K562 (cell line): Measurements from ENCODE around the gene KATNB1. TPM values are rescaled to one million over a fixed set of nuclear protein-coding genes. Genes with fewer than 3 reads are reported as not detected.

Source experiments
- ATAC-seq: fragments of 200-7000 bp; cut with Tn5 transposase; 3 replicates; pipeline ENCODE4 v1.9.1; 2020; ENCODE audit warnings: moderate library complexity
- BruUV-seq: library from RNA; stranded (reverse); fragments of 400-500 nt; replicated peaks from 2 replicates; lab custom pipeline; 2021; lab: Mats Ljungman, UMichigan
- CTCF ChIA-PET: fragments of 300-600 bp; formaldehyde crosslinking; extraction: SDS; loops from one replicate; lab custom pipeline; 2021; ENCODE audit warnings: low intra/inter-chr PET ratio; lab: Yijun Ruan, JAX
- POLR2A ChIA-PET: fragments of 300-600, 350-650 bp; sonication (Branson Sonifier 250); formaldehyde crosslinking; extraction: SDS; loops from one replicate; lab custom pipeline; 2021; ENCODE audit warnings: antibody characterized with exemption, inconsistent platforms; lab: Yijun Ruan, JAX
- DNase-seq, 4 experiments: peaks; one replicate each; pipeline versions ENCODE4 v3.0.0 to v3.0.0-alpha.2; 2011 to 2018; ENCODE audit warnings: low spot score in 3 of 4, mixed read lengths in 3 of 4; ENCODE audit errors: extremely low read depth in 1 of 4
- FAIRE-seq: peaks from 2 replicates; lab custom pipeline; 2011; peaks lifted over from hg19 to GRCh38; lab: Jason Lieb, UNC
- H2AFZ ChIP-seq: 2 replicates; pipeline ENCODE4 v1.6.0; 2011; ENCODE audit warnings: low read depth, low read length, control low read depth, inconsistent platforms
- H3K27ac ChIP-seq: fragments of 200-600 bp; 3 replicates; pipeline ENCODE4 v1.8.0; 2011; ENCODE audit warnings: low read depth, mild to moderate bottlenecking, control low read depth, inconsistent platforms, low read length, moderate library complexity, mixed read lengths; ENCODE audit errors: extremely low read depth
- H3K27me3 ChIP-seq, 2 experiments: fragments of 300-600 bp in 1 of 2; 2 replicates in 1 of 2; 3 replicates in 1 of 2; pipeline versions ENCODE4 v1.6.0 to v1.8.0; 2011; ENCODE audit warnings: inconsistent platforms in 2 of 2, low read length in 2 of 2, mild to moderate bottlenecking in 1 of 2, mixed read lengths in 1 of 2, moderate library complexity in 1 of 2; ENCODE audit not compliant: control insufficient read depth in 2 of 2, insufficient read depth in 2 of 2
- H3K36me3 ChIP-seq: fragments of 300-600 bp; 3 replicates; pipeline ENCODE4 v1.8.0; 2011; ENCODE audit warnings: mild to moderate bottlenecking, low read length, inconsistent platforms; ENCODE audit not compliant: control insufficient read depth, insufficient read depth
- H3K4me1 ChIP-seq, 2 experiments: fragments of 200-600 bp in 1 of 2; replicated peaks in 1 of 2; 2 replicates in 1 of 2; 3 replicates in 1 of 2; pipeline versions ENCODE4 v1.5.1 to v1.8.0; 2011; ENCODE audit warnings: inconsistent platforms in 2 of 2, low read length in 2 of 2, mild to moderate bottlenecking in 1 of 2, mixed read lengths in 1 of 2, moderate library complexity in 1 of 2; ENCODE audit not compliant: control insufficient read depth in 2 of 2, insufficient read depth in 2 of 2
- H3K4me2 ChIP-seq: 2 replicates; pipeline ENCODE4 v1.6.1; 2011; ENCODE audit warnings: low read length, control low read depth, inconsistent platforms, mixed read lengths; ENCODE audit not compliant: insufficient read depth
- H3K4me3 ChIP-seq: fragments of 200-600 bp; sonication (generic), shearing (Covaris generic); 2 replicates; pipeline ENCODE4 v1.5.1; 2016; ENCODE audit warnings: control low read depth, inconsistent platforms
- H3K79me2 ChIP-seq: fragments of 200-600 bp; 3 replicates; pipeline ENCODE4 v1.8.0; 2011; ENCODE audit warnings: low read length, inconsistent platforms; ENCODE audit not compliant: control insufficient read depth, insufficient read depth
- H3K9ac ChIP-seq, 2 experiments: 2 replicates each; pipeline versions ENCODE4 v1.6.0 to v1.6.1; 2011; ENCODE audit warnings: low read depth in 2 of 2, low read length in 2 of 2, control low read depth in 1 of 2, inconsistent platforms in 1 of 2, mild to moderate bottlenecking in 1 of 2, mixed read lengths in 1 of 2; ENCODE audit not compliant: insufficient read depth in 1 of 2
- H3K9me1 ChIP-seq: one replicate; pipeline ENCODE4 v1.6.0; 2011; ENCODE audit warnings: inconsistent platforms, mild to moderate bottlenecking, low read length, moderate library complexity; ENCODE audit not compliant: control insufficient read depth, insufficient read depth
- H3K9me3 ChIP-seq: replicated peaks from 2 replicates; pipeline ENCODE4 v1.5.1; 2011; ENCODE audit warnings: low read depth, low read length, inconsistent platforms; ENCODE audit not compliant: control insufficient read depth, insufficient read depth
- H4K20me1 ChIP-seq: replicated peaks from 2 replicates; pipeline ENCODE4 v1.6.1; 2011; ENCODE audit warnings: low read length, inconsistent platforms, mixed read lengths; ENCODE audit not compliant: control insufficient read depth, insufficient read depth
- CEBPG ChIP-seq, 3 experiments: fragments of 200-800 bp in 1 of 3; sonication (Bioruptor generic) in 1 of 3; sonication (generic) in 1 of 3; formaldehyde crosslinking in 1 of 3; IDR thresholded peaks in 2 of 3; conservative IDR thresholded peaks in 1 of 3; 2 replicates each; pipeline versions ENCODE4 v1.6.1 to v1.8.0; 2016 to 2022; ENCODE audit warnings: missing compliant biosample characterization in 2 of 3, missing genetic modification characterization in 2 of 3, mild to moderate bottlenecking in 1 of 3, missing genetic modification reagents in 1 of 3
- ELK3 ChIP-seq: fragments of 450-650 bp; formaldehyde crosslinking; IDR thresholded peaks from 2 replicates; pipeline ENCODE4 v1.4.0; 2020; ENCODE audit warnings: mild to moderate bottlenecking
- GTF2E2 ChIP-seq: fragments of 200-800 bp; sonication (Bioruptor generic); IDR thresholded peaks from 2 replicates; pipeline ENCODE4 v1.6.1; 2016; ENCODE audit warnings: missing genetic modification characterization, missing compliant biosample characterization
- HLTF ChIP-seq: fragments of 450-650 bp; IDR thresholded peaks from 2 replicates; pipeline ENCODE4 v1.6.1; 2016
- JUN ChIP-seq, 2 experiments: sonication (generic) in 1 of 2; formaldehyde crosslinking in 1 of 2; IDR thresholded peaks; 2 replicates each; pipeline versions ENCODE4 v1.6.1 to v1.8.0; 2012 to 2022; ENCODE audit warnings: borderline replicate concordance in 2 of 2, mild to moderate bottlenecking in 2 of 2, improper control_type of control experiment in 1 of 2, low read depth in 1 of 2, low read length in 1 of 2, missing genetic modification reagents in 1 of 2
- KDM1A ChIP-seq, 2 experiments: fragments of 450-650 bp; IDR thresholded peaks; 2 replicates each; pipeline ENCODE4 v1.6.1; 2016; ENCODE audit warnings: mild to moderate bottlenecking in 2 of 2
- POLR2G ChIP-seq: fragments of 200-400 bp; formaldehyde crosslinking; IDR thresholded peaks from 2 replicates; pipeline ENCODE4 v1.6.1; 2017; ENCODE audit warnings: low read depth, mild to moderate bottlenecking, antibody characterized with exemption, low read length, moderate library complexity
- RBFOX2 ChIP-seq: fragments of 200-400 bp; formaldehyde crosslinking; IDR thresholded peaks from 2 replicates; pipeline ENCODE4 v1.6.1; 2017; ENCODE audit warnings: low read depth, mild to moderate bottlenecking, low read length, moderate library complexity
- SIRT6 ChIP-seq: IDR thresholded peaks from one replicate; pipeline ENCODE4 v1.6.1; 2012; ENCODE audit warnings: low read depth, mild to moderate bottlenecking, control low read depth, inconsistent platforms, low read length, moderate library complexity
- ZFP30 ChIP-seq: fragments of 250-450 bp; sonication (Bioruptor Pico); IDR thresholded peaks from 2 replicates; pipeline ENCODE4 v1.8.0; 2022; ENCODE audit warnings: moderate library complexity, mild to moderate bottlenecking, inconsistent platforms, borderline replicate concordance
- ZNF212 ChIP-seq: fragments of 450-650 bp; formaldehyde crosslinking; IDR thresholded peaks from 2 replicates; pipeline ENCODE4 v1.4.0; 2020; ENCODE audit warnings: mild to moderate bottlenecking
- WGBS: fragments of 100-300 bp; shearing (Covaris generic); methylation state at CpG from one replicate; pipeline ENCODE4 v1.1.6; 2016; ENCODE audit warnings: low coverage, mixed read lengths; ENCODE audit not compliant: insufficient coverage; ENCODE audit errors: missing lambda C conversion rate; 5-methylcytosine and 5-hydroxymethylcytosine counted together
- in situ Hi-C: fragments of 300-500 bp; cut with MboI; formaldehyde crosslinking; loops from 4 replicates; pipeline ENCODE4 v1.15.0; 2018; ENCODE audit warnings: inconsistent platforms, mixed read lengths
- intact Hi-C: fragments of 100-400 bp; cut with micrococcal nuclease; formaldehyde crosslinking; loops from 2 replicates; pipeline ENCODE4 v1.14.2; 2022
- polyA plus RNA-seq, 8 experiments: library from polyadenylated mRNA; depleted of rRNA in 4 of 8; stranded (reverse) in 5 of 8; unstranded in 3 of 8; fragments of >200 nt; fragmentation: Nextera tagmentation in 2 of 8; fragmentation: Illumina TruSeq in 1 of 8; extraction: Ambion mirVana in 2 of 8; extraction: Trizol in 1 of 8; gene quantifications; 2 replicates each; pipeline versions ENCODE4 v1.2.1 to v1.2.3, GENCODE V29; 2011 to 2014; ENCODE audit warnings: inconsistent platforms in 1 of 8, missing spikeins in 1 of 8
- total RNA-seq, 7 experiments: library from RNA; depleted of rRNA in 6 of 7; stranded (reverse); fragments of >200 nt in 6 of 7; fragmentation: Illumina TruSeq in 2 of 7; extraction: Trizol in 2 of 7; gene quantifications; 2 replicates each; pipeline versions ENCODE4 v1.2.1 to v1.2.3, GENCODE V29; 2011 to 2021; ENCODE audit warnings: low replicate concordance in 1 of 7
- TF ChIP-seq, protein P1 (sequence below): sonication (generic); formaldehyde crosslinking; IDR thresholded peaks from 2 replicates; pipeline ENCODE4 v1.8.1; 2023; ENCODE audit warnings: missing genetic modification reagents, mild to moderate bottlenecking, borderline replicate concordance

The KATNB1 gene
- total and polyA plus RNA-seq, 9 of the 15 experiments (the other 6 are each of a cell fraction or from before 2014, with no cell fraction given) = 1.2 to 52.6 (median 21.9) TPM

DNA sequence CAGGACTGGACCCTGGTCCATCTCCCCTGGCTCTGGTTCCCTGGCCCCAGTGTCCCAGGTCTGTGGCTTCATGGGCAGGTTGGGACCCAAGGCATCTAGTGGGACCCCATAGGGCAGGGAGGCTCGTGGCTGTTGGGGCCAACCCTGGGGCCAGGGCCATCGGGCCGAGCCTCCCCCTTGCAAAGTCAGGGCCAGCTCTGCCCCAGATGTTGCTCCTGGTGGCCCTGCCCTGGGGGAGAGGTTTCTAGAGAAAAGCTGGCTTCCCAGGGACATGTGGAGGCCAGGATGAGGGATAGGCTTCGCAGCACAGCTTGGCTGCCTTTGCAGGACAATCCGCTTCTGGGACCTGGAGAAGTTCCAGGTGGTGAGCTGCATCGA is 16.6 kb downstream of the KATNB1 start (continued):
- TF ChIP-seq, protein P1, sequence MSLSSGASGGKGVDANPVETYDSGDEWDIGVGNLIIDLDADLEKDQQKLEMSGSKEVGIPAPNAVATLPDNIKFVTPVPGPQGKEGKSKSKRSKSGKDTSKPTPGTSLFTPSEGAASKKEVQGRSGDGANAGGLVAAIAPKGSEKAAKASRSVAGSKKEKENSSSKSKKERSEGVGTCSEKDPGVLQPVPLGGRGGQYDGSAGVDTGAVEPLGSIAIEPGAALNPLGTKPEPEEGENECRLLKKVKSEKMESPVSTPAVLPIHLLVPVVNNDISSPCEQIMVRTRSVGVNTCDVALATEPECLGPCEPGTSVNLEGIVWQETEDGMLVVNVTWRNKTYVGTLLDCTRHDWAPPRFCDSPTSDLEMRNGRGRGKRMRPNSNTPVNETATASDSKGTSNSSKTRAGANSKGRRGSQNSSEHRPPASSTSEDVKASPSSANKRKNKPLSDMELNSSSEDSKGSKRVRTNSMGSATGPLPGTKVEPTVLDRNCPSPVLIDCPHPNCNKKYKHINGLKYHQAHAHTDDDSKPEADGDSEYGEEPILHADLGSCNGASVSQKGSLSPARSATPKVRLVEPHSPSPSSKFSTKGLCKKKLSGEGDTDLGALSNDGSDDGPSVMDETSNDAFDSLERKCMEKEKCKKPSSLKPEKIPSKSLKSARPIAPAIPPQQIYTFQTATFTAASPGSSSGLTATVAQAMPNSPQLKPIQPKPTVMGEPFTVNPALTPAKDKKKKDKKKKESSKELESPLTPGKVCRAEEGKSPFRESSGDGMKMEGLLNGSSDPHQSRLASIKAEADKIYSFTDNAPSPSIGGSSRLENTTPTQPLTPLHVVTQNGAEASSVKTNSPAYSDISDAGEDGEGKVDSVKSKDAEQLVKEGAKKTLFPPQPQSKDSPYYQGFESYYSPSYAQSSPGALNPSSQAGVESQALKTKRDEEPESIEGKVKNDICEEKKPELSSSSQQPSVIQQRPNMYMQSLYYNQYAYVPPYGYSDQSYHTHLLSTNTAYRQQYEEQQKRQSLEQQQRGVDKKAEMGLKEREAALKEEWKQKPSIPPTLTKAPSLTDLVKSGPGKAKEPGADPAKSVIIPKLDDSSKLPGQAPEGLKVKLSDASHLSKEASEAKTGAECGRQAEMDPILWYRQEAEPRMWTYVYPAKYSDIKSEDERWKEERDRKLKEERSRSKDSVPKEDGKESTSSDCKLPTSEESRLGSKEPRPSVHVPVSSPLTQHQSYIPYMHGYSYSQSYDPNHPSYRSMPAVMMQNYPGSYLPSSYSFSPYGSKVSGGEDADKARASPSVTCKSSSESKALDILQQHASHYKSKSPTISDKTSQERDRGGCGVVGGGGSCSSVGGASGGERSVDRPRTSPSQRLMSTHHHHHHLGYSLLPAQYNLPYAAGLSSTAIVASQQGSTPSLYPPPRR (CRISPR knock-in tag) = no peak
- TF ChIP-seq HLTF (no peak), KDM1A (IDR thresholded peaks at IDR 0.05) (no peak)

DNA sequence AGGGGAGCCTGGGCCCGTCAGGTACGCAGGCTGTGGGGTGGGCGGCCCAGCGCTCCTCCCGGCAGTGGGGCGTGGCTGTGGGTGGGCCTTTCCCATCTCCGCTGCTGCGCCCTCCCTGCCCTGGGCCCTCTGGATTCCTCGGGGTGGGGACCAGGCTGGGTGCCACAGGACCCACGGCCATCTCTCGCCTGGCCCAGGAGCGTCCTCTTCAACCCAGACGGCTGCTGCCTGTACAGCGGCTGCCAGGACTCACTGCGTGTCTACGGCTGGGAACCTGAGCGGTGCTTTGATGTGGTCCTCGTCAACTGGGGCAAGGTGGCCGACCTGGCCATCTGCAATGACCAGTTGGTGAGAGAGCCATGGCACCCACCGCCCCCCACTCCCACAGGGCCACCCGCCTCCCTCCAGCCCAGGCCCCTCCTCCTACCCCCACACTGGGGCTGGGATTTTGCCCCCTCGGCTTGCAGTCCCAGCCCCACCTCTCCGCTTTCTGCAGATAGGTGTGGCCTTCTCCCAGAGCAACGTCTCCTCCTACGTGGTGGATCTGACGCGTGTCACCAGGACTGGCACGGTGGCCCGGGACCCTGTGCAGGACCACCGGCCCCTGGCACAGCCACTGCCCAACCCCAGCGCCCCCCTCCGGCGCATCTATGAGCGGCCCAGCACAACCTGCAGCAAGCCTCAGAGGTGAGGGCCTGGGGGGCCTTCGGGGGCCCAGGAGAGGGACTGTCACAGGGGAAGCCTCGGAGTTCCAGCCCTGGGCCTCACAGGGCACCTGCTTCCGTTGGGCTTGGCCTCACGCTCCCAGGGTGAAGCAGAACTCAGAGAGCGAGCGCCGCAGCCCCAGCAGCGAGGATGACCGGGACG is 17.2 kb downstream of the KATNB1 start:
- no peaks in the 10 kb centered on the region for H3K9me3 ChIP-seq
- in situ Hi-C loops = loop anchor here (10.0 kb wide), 1 partner anchor 252 kb away; the partner anchor contains the start of genes USB1 and ZNF319
- no TSS peak for BruUV-seq
- H3K36me3 ChIP-seq = peaks cover 59% of the 10 kb centered on the region; the same call in 2 of the 3 replicates
- H3K27me3 ChIP-seq = no peaks in the 10 kb centered on the region
- no peak overlapping the region for H3K4me2 ChIP-seq
- H3K4me3 ChIP-seq = no peak overlapping the region
- no peak overlapping the region for H2AFZ ChIP-seq
- peaks cover 4% of the 10 kb centered on the region for H4K20me1 ChIP-seq
- no peak overlapping the region; a peak in 1 of 4 replicates for H3K9ac ChIP-seq
- FAIRE-seq (no peak), ATAC-seq (no peak), DNase-seq (no peak)
- 89% methylated on average over 28 of the region's 44 CpGs for WGBS
- ChIA-PET CTCF (no interaction called here), POLR2A (interaction anchor here (0.6 kb wide), 2 partner anchors 18 to 109 kb away, joined by 3 read pairs; no protein-coding TSS in a partner anchor)
- H3K4me1 ChIP-seq = peaks cover 0 to 34% of the 10 kb centered on the region in 2 experiments; a peak in 3 of 5 replicates
- no peak overlapping the region for H3K27ac ChIP-seq
- intact Hi-C loops = no loop called here
- H3K79me2 ChIP-seq = no peaks in the 10 kb centered on the region
- H3K9me1 ChIP-seq = no peaks in the 10 kb centered on the region
- TF ChIP-seq SIRT6 (no peak), RBFOX2 (peak; percentile 33; the same call in 1 of the 2 replicates), CEBPG (CRISPR knock-in tag; IDR thresholded peaks at IDR 0.05) (no peak), CEBPG (tag; conservative IDR thresholded peaks at IDR 0.05 in 1 of 2, IDR thresholded peaks at IDR 0.05 in 1 of 2) (no peak), POLR2G (peak; percentile 38; the same call in 1 of the 2 replicates), GTF2E2 (tag) (no peak), ZFP30 (CRISPR knock-in tag) (no peak), ZNF212 (CRISPR knock-in tag) (no peak), ELK3 (CRISPR knock-in tag) (no peak), JUN (IDR thresholded peaks at IDR 0.05; ENCODE audit: borderline replicate concordance, low read depth, low read length) (no peak), JUN (CRISPR knock-in tag; IDR thresholded peaks at IDR 0.05; ENCODE audit: borderline replicate concordance) (no peak)
